ENCODE data around the gene CRACR2B. TPM values are rescaled to one million over a fixed set of nuclear protein-coding genes. Genes with fewer than 3 reads are reported as not detected.

CRACR2B gene
- total and polyA plus RNA-seq, 3 experiments from 2014 or later, result 2.4 to 3.6 TPM; not detected in 1

DNA sequence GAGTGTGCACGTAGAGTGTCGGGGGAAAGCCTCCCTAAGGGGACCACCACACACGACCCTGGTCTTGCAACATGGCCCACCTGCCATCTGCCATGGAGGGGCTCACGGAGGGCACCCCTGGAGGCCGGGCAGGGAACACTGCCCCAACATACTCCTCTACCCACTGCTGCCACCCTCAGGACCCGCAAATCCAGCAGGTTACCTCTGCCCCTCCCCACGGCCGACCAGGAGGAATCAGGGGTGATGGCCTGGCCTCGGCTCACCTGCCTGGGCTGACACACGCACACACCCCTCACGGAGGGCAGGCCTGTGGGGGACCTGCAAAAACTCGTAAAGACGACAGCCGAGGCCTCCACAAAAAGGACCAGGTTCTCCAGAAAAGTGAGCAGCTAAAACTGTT, 52.7 kb downstream of the CRACR2B start:
- no peak overlapping the region for H3K4me3 Mint-ChIP-seq
- no peaks in the 10 kb centered on the region for H3K36me3 ChIP-seq (ENCODE audit: insufficient read depth, low read length)
- no peak overlapping the region for H3K27ac Mint-ChIP-seq
- no peak for DNase-seq
- ChIA-PET CTCF (no interaction called here), POLR2A (no interaction called here)
- H3K4me3 ChIP-seq (ENCODE audit: low read length), result no peak overlapping the region
- H3K27me3 Mint-ChIP-seq, result no peaks in the 10 kb centered on the region
- no peaks in the 10 kb centered on the region for H3K9me3 ChIP-seq (ENCODE audit: low read length)
- no peaks in the 10 kb centered on the region for H3K9me3 Mint-ChIP-seq
- H3K27ac ChIP-seq (ENCODE audit: low read depth, low read length), result no peak overlapping the region
- H3K4me1 Mint-ChIP-seq, result no peaks in the 10 kb centered on the region
- H3K36me3 Mint-ChIP-seq, result peaks cover 0 to 42% (median 8%) of the 10 kb centered on the region in 3 donors
- no peaks in the 10 kb centered on the region for H3K27me3 ChIP-seq (ENCODE audit: insufficient read depth, low read length, poor library complexity, severe bottlenecking)
- no peaks in the 10 kb centered on the region for H3K4me1 ChIP-seq (ENCODE audit: insufficient read depth, low read length)

Other genes starting within 250 kb of the CRACR2B start
- 10 to 100 TPM; 16.4 to 18.0 TPM for gene IRF7, start 212.0 kb upstream of the CRACR2B start, total RNA-seq
- gene IRF7, start 212.0 kb upstream of the CRACR2B start, polyA plus RNA-seq, result 38.6 TPM
- not detected for gene CDHR5, start 203.0 kb upstream of the CRACR2B start, total RNA-seq
- gene CDHR5, start 203.0 kb upstream of the CRACR2B start, polyA plus RNA-seq, result not detected
- not detected for gene SCT, start 200.7 kb upstream of the CRACR2B start, total RNA-seq
- not detected for gene SCT, start 200.7 kb upstream of the CRACR2B start, polyA plus RNA-seq
- under 1 TPM; 0.22 to 0.31 TPM for gene DRD4, start 190.7 kb upstream of the CRACR2B start, total RNA-seq
- gene DRD4, start 190.7 kb upstream of the CRACR2B start, polyA plus RNA-seq, result not detected
- gene DEAF1, start 132.7 kb upstream of the CRACR2B start, total RNA-seq, result 10 to 100 TPM; 52.1 to 54.6 TPM
- gene DEAF1, start 132.7 kb upstream of the CRACR2B start, polyA plus RNA-seq, result 36.3 TPM
- 10 to 100 TPM; 10.3 to 13.4 TPM for gene TMEM80, start 132.1 kb upstream of the CRACR2B start, total RNA-seq
- 27.8 TPM for gene TMEM80, start 132.1 kb upstream of the CRACR2B start, polyA plus RNA-seq
- 1 to 10 TPM; 7.0 to 7.8 TPM for gene EPS8L2, start 121.7 kb upstream of the CRACR2B start, total RNA-seq
- 22.9 TPM for gene EPS8L2, start 121.7 kb upstream of the CRACR2B start, polyA plus RNA-seq
- 100 to 1,000 TPM; 245 to 246 TPM for gene TALDO1, start 80.5 kb upstream of the CRACR2B start, total RNA-seq
- gene TALDO1, start 80.5 kb upstream of the CRACR2B start, polyA plus RNA-seq, result 184 TPM
- gene GATD1, start 50.4 kb upstream of the CRACR2B start, total RNA-seq, result 10 to 100 TPM; 53.0 to 56.3 TPM
- gene GATD1, start 50.4 kb upstream of the CRACR2B start, polyA plus RNA-seq, result 12.9 TPM
- gene CEND1, start 37.8 kb upstream of the CRACR2B start, total RNA-seq, result 1 to 10 TPM; 2.1 to 2.6 TPM
- gene CEND1, start 37.8 kb upstream of the CRACR2B start, polyA plus RNA-seq, result 0.13 TPM
- 10 to 100 TPM; 73.6 to 77.0 TPM for gene SLC25A22, start 29.6 kb upstream of the CRACR2B start, total RNA-seq
- 14.1 TPM for gene SLC25A22, start 29.6 kb upstream of the CRACR2B start, polyA plus RNA-seq
- 10 to 100 TPM; 30.5 to 34.5 TPM for gene PIDD1, start 22.7 kb upstream of the CRACR2B start, total RNA-seq
- gene PIDD1, start 22.7 kb upstream of the CRACR2B start, polyA plus RNA-seq, result 4.6 TPM
- 1,000 to 10,000 TPM; 2,769 to 2,922 TPM for gene RPLP2, start 18.0 kb upstream of the CRACR2B start, total RNA-seq
- gene RPLP2, start 18.0 kb upstream of the CRACR2B start, polyA plus RNA-seq, result 3,158 TPM
- 10 to 100 TPM; 49.8 to 53.0 TPM for gene PNPLA2, start 9.0 kb upstream of the CRACR2B start, total RNA-seq
- 41.5 TPM for gene PNPLA2, start 9.0 kb upstream of the CRACR2B start, polyA plus RNA-seq
- gene CD151, start 5.0 kb downstream of the CRACR2B start, total RNA-seq, result 10 to 100 TPM; 61.2 to 65.5 TPM
- gene CD151, start 5.0 kb downstream of the CRACR2B start, polyA plus RNA-seq, result 19.6 TPM
- 100 to 1,000 TPM; 178 to 182 TPM for gene POLR2L, start 14.6 kb downstream of the CRACR2B start, total RNA-seq
- 114 TPM for gene POLR2L, start 14.6 kb downstream of the CRACR2B start, polyA plus RNA-seq
- gene TSPAN4, start 14.9 kb downstream of the CRACR2B start, total RNA-seq, result 1 to 10 TPM; 8.8 to 9.4 TPM
- gene TSPAN4, start 14.9 kb downstream of the CRACR2B start, polyA plus RNA-seq, result 4.4 TPM
- 10 to 100 TPM; 87.2 to 94.1 TPM for gene CHID1, start 82.9 kb downstream of the CRACR2B start, total RNA-seq
- gene CHID1, start 82.9 kb downstream of the CRACR2B start, polyA plus RNA-seq, result 57.1 TPM
- gene AP2A2, start 98.0 kb downstream of the CRACR2B start, total RNA-seq, result 10 to 100 TPM; 38.8 to 42.8 TPM
- 13.9 TPM for gene AP2A2, start 98.0 kb downstream of the CRACR2B start, polyA plus RNA-seq
- not detected for gene MUC6, start 208.8 kb downstream of the CRACR2B start, total RNA-seq
- gene MUC6, start 208.8 kb downstream of the CRACR2B start, polyA plus RNA-seq, result not detected
- not detected for gene MUC2, start 247.0 kb downstream of the CRACR2B start, total RNA-seq
- not detected for gene MUC2, start 247.0 kb downstream of the CRACR2B start, polyA plus RNA-seq